ENCODE data around the gene CALY. TPM values are rescaled to one million over a fixed set of nuclear protein-coding genes. Genes with fewer than 3 reads are reported as not detected.
A peak's percentile ranks its signal among the peaks of the same experiment; 100 is the strongest.

CALY gene
- total and polyA plus RNA-seq, 11 donors = 1.7 TPM; not detected in 10

- Histone ChIP-seq H3K36me3 (peaks cover 1 to 39% (median 34%) of the 10 kb centered on the region in 9 donors), H3K4me1 (peaks cover 3 to 21% (median 13%) of the 10 kb centered on the region in 12 donors), H3K9me3 (peaks cover 0 to 4% (median 0%) of the 10 kb centered on the region in 12 donors), H3K27ac (no peak overlapping the region), H3K27me3 (no peaks in the 10 kb centered on the region), H3K4me3 (no peak overlapping the region)
- ATAC-seq (no peak), DNase-seq (no peak)
- intact Hi-C loops (cut with DNase I) = no loop called here
- TF ChIP-seq POLR2A (IDR thresholded peaks at IDR 0.05) (no peak), CTCF (IDR thresholded peaks at IDR 0.05) (no peak)
- WGBS, 4 donors = 80 to 85% (median 85%) methylated on average over 17 of the region's 17 CpGs
These were observed 23.4 kb upstream of the CALY start for GRCh38 chr10:133359972-133360610.

- Histone ChIP-seq H3K9me3 (peaks cover 0 to 4% (median 0%) of the 10 kb centered on the region in 12 donors), H3K36me3 (peaks cover 0 to 33% (median 29%) of the 10 kb centered on the region in 9 donors), H3K27ac (no peak overlapping the region), H3K27me3 (no peaks in the 10 kb centered on the region), H3K4me1 (peaks cover 3 to 21% (median 13%) of the 10 kb centered on the region in 12 donors), H3K4me3 (no peak overlapping the region)
- ATAC-seq (no peak), DNase-seq (no peak)
- no peak for TF ChIP-seq POLR2A (IDR thresholded peaks at IDR 0.05)
- no peak for TF ChIP-seq CTCF (IDR thresholded peaks at IDR 0.05)
- intact Hi-C loops (cut with DNase I) = no loop called here
- 35 to 48% (median 42%) methylated on average over 6 of the region's 6 CpGs for WGBS, 4 donors
These were observed 22.9 kb upstream of the CALY start for GRCh38 chr10:133359554-133359971.

GRCh38 chr10:133358925-133359310 lies 22.2 kb upstream of the CALY start:
- peaks cover 0 to 27% (median 23%) of the 10 kb centered on the region in 9 donors for H3K36me3 ChIP-seq
- ATAC-seq (no peak), DNase-seq (no peak)
- 76 to 85% (median 79%) methylated on average over 11 of the region's 11 CpGs for WGBS, 4 donors
- H3K27ac ChIP-seq = peak overlapping the region in 7 of 12 donors; percentile 18 to 78 (median 42)
- H3K27me3 ChIP-seq = no peaks in the 10 kb centered on the region
- intact Hi-C loops (cut with DNase I) = no loop called here
- H3K9me3 ChIP-seq = peaks cover 0 to 4% (median 0%) of the 10 kb centered on the region in 12 donors
- H3K4me3 ChIP-seq = no peak overlapping the region
- peaks cover 3 to 21% (median 13%) of the 10 kb centered on the region in 12 donors for H3K4me1 ChIP-seq
- no peak for TF ChIP-seq CTCF (IDR thresholded peaks at IDR 0.05)
- TF ChIP-seq POLR2A (IDR thresholded peaks at IDR 0.05) = no peak

- Histone ChIP-seq H3K4me3 (peak overlapping the region in 1 of 12 donors; percentile 80), H3K27me3 (no peaks in the 10 kb centered on the region), H3K4me1 (peaks cover 3 to 21% (median 13%) of the 10 kb centered on the region in 12 donors), H3K9me3 (peaks cover 0 to 4% (median 0%) of the 10 kb centered on the region in 12 donors), H3K36me3 (peaks cover 0 to 21% (median 18%) of the 10 kb centered on the region in 9 donors), H3K27ac (peak overlapping the region in 9 of 12 donors; percentile 9 to 78 (median 42))
- intact Hi-C loops (cut with DNase I) = no loop called here
- WGBS, 4 donors = 72 to 80% (median 78%) methylated on average over 24 to 41 of the region's 41 CpGs
- ATAC-seq = peak; percentile 15 to 63 (median 47)
- peak in 2 of 5 donors; percentile 64 to 74 for DNase-seq
- TF ChIP-seq POLR2A (IDR thresholded peaks at IDR 0.05) = no peak
These were observed 21.6 kb upstream of the CALY start for GRCh38 chr10:133358162-133358924.

All from heart left ventricle (tissue), 16 donors.